ENCODE data around the gene BAHCC1.
A peak's percentile ranks its signal among the peaks of the same experiment; 100 is the strongest.

Gene BAHCC1

DNA sequence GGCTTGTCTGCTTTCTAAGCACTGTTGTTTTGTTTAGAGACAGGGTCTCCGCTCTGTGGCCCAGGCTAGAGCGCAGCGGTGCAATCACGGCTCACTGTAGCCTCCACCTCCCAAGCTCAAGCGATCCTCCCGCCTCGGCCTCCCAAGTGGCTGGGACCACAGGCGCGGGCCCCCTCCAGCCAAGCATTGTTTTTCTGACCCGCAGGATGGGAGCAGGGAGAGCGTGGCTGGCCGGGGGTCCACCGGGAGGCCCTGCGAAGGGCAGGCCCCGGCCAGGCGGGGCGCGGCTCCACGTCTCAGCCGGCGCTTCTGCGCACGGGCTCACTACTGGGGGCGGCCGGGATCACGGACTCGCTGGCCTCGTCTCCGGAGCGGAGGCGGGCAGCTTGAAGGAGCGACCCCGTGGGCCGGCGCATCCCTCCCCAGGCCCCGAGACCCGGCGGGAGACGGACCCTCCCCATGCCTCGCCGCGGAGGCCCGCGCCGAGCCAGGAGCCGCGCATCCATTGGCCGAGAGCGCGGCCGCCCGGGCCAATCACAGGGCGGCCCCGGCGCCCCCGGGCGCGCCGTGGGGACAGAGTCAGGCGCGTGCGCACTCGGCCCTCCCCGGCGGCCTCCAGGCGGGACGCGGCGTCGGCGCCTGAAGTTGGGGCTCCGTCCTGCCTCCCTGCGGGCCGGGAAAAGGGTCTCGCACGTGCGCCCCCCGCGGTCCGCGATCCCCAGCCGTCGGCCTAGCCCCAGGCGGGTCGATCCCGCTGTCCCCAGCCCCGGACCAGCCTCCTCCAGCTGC is 92.4 kb downstream of the BAHCC1 start:
- Histone ChIP-seq H3K4me1 (ENCODE audit: low read length) (peaks cover 20% of the 10 kb centered on the region), H3K4me3 (ENCODE audit: low read length) (peak overlapping the region; percentile 76), H3K27ac (ENCODE audit: low read length) (peak overlapping the region; percentile 21; the same call in 1 of the 2 replicates), H3K79me2 (ENCODE audit: low read length) (no peaks in the 10 kb centered on the region), H4K20me1 (ENCODE audit: insufficient read depth, low read length) (no peaks in the 10 kb centered on the region), H3K27me3 (ENCODE audit: low read depth, low read length) (no peaks in the 10 kb centered on the region; the same call in 1 of the 2 replicates), H3K36me3 (replicated peaks; ENCODE audit: low read depth, low read length) (no peaks in the 10 kb centered on the region), H2AFZ (ENCODE audit: low read depth, low read length) (no peak overlapping the region), H3K9ac (ENCODE audit: low read length) (peak overlapping the region; percentile 76), H3K9me3 (ENCODE audit: insufficient read depth, low read length) (no peaks in the 10 kb centered on the region), H3K4me2 (ENCODE audit: low read length) (peak overlapping the region; percentile 54)
- TF ChIP-seq EZH2phosphoT487 (IDR thresholded peaks at IDR 0.05; ENCODE audit: low read depth) = no peak
- TF ChIP-seq, protein P1, sequence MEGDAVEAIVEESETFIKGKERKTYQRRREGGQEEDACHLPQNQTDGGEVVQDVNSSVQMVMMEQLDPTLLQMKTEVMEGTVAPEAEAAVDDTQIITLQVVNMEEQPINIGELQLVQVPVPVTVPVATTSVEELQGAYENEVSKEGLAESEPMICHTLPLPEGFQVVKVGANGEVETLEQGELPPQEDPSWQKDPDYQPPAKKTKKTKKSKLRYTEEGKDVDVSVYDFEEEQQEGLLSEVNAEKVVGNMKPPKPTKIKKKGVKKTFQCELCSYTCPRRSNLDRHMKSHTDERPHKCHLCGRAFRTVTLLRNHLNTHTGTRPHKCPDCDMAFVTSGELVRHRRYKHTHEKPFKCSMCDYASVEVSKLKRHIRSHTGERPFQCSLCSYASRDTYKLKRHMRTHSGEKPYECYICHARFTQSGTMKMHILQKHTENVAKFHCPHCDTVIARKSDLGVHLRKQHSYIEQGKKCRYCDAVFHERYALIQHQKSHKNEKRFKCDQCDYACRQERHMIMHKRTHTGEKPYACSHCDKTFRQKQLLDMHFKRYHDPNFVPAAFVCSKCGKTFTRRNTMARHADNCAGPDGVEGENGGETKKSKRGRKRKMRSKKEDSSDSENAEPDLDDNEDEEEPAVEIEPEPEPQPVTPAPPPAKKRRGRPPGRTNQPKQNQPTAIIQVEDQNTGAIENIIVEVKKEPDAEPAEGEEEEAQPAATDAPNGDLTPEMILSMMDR (IDR thresholded peaks at IDR 0.05; ENCODE audit: low read depth, low read length) = no peak

DNA sequence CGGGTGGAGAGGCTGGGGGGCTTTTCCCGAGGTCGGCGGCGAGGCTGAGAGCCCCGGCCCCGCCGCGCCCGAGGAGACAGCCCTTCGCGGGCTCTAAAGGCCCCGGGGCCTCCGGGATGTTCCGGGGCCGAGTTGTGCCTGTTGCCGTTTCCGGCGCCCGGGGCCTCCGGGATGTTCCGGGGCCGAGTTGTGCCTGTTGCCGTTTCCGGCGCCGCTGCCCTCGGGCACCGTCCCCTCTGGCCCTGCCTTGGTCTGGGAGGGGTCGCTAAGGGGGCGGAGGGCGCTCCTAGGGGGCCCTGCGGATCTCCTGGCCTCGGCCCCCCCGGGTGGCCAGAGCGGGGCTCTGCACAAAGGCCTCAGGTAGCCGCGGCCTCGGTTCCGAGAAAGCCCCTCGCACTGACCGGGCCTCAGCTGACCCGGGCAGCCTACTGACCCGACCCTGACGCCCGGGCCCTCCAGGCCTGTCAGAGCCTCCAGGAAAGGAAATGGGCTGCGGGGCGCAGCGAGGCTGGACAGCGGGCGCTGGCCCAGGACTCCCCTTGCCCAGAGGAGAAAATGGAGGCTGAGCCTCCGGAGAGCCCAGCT is 93.1 kb downstream of the BAHCC1 start:
- Histone ChIP-seq H2AFZ (ENCODE audit: low read depth, low read length) (no peak overlapping the region), H3K79me2 (ENCODE audit: low read length) (no peaks in the 10 kb centered on the region), H3K9me3 (ENCODE audit: insufficient read depth, low read length) (no peaks in the 10 kb centered on the region), H3K36me3 (replicated peaks; ENCODE audit: low read depth, low read length) (no peaks in the 10 kb centered on the region), H3K9ac (ENCODE audit: low read length) (peak overlapping the region; percentile 76), H3K4me2 (ENCODE audit: low read length) (peak overlapping the region; percentile 54), H3K4me3 (ENCODE audit: low read length) (peak overlapping the region; percentile 76), H3K27ac (ENCODE audit: low read length) (peak overlapping the region; percentile 21; the same call in 1 of the 2 replicates), H3K4me1 (ENCODE audit: low read length) (peaks cover 14% of the 10 kb centered on the region), H3K27me3 (ENCODE audit: low read depth, low read length) (no peaks in the 10 kb centered on the region; the same call in 1 of the 2 replicates), H4K20me1 (ENCODE audit: insufficient read depth, low read length) (no peaks in the 10 kb centered on the region)
- TF ChIP-seq, protein P1 (IDR thresholded peaks at IDR 0.05; ENCODE audit: low read depth, low read length) = no peak
- TF ChIP-seq EZH2phosphoT487 (IDR thresholded peaks at IDR 0.05; ENCODE audit: low read depth) = no peak

DNA sequence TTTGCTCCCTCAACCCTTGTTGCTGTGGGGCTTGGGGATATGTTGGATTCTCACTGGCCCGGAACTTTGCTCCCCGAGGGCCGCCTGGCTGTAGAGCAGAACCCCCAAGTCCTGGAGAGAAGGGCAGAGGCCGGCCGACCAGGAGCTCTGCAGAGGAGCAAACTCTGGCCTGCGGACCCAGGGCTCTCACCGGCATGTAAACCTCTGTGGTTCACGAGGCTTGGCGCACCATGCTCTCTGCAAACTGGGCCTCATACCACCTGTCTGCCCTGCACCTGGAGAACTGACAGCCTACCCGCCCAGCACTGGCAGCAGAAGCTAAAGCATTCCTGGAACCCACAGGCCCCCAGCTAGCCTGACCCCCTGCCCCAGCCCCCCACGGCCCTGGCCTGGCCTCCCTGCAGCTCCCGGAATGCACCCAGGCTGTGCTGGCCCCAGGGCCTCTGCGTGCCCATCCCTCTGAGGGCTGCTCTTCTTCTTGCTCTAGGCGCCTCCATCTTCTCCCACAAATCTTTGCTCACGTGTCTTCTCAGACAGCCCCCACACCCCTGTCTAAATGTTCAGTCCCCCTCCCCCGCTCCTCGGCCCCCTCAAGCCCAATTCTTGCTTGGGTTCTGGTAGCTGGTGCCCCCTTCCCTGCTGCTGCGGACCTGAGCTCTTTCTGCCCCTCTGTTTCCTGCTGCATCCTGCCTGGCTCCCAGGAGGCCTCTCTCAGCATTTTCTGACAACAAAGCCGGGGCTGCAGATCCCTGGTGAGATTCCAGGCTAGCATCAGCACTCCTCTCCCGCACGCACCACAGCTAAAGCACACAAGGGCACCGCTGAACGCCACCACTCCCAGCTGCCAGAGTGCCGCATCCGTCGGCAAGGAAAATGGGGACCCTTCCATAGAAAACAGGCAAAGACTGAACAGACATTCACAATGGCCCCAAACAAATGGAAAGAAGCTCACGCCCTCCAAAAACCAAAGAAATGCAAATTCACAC is 94.0 kb downstream of the BAHCC1 start:
- Histone ChIP-seq H3K4me2 (ENCODE audit: low read length) (no peak overlapping the region), H3K36me3 (replicated peaks; ENCODE audit: low read depth, low read length) (no peaks in the 10 kb centered on the region), H4K20me1 (ENCODE audit: insufficient read depth, low read length) (no peaks in the 10 kb centered on the region), H3K4me3 (ENCODE audit: low read length) (no peak overlapping the region), H3K9me3 (ENCODE audit: insufficient read depth, low read length) (no peaks in the 10 kb centered on the region), H3K4me1 (ENCODE audit: low read length) (peaks cover 9% of the 10 kb centered on the region; the same call in 1 of the 2 replicates), H3K79me2 (ENCODE audit: low read length) (no peaks in the 10 kb centered on the region), H3K27me3 (ENCODE audit: low read depth, low read length) (no peaks in the 10 kb centered on the region; the same call in 1 of the 2 replicates), H3K9ac (ENCODE audit: low read length) (no peak overlapping the region), H2AFZ (ENCODE audit: low read depth, low read length) (no peak overlapping the region), H3K27ac (ENCODE audit: low read length) (no peak overlapping the region)
- TF ChIP-seq EZH2phosphoT487 (IDR thresholded peaks at IDR 0.05; ENCODE audit: low read depth) = no peak

Data from OCI-LY3 (cell line).